ENCODE measurements around the gene TRAK1.
A peak's percentile ranks its signal among the peaks of the same experiment; 100 is the strongest.
"Not testable (repeated sequence)": the region's sequence is repeated elsewhere in the genome, so short reads cannot be mapped to it uniquely, and the experiment has no call there.

TRAK1 gene

GRCh38 chr3:42090973-42091731 lies at the start of gene TRAK1:
TRAK1 (plus strand) TSS chr3:42091357; CDS start chr3:42091470, 113 bp downstream.
- no peak for DNase-seq

GRCh38 chr3:42042747-42043098 lies 48.4 kb upstream of the TRAK1 start:
- no peak for DNase-seq

GRCh38 chr3:42043099-42043813 lies 47.9 kb upstream of the TRAK1 start:
- DNase-seq, result peak in 1 of 2 experiments; percentile 31

GRCh38 chr3:42045708-42046243 lies 45.4 kb upstream of the TRAK1 start:
- no peak for DNase-seq

GRCh38 chr3:42048526-42048925 lies 42.6 kb upstream of the TRAK1 start:
- DNase-seq, result not testable (repeated sequence)

GRCh38 chr3:42050126-42050525 lies 41.0 kb upstream of the TRAK1 start:
- DNase-seq, result no peak

GRCh38 chr3:42051384-42052131 lies 39.6 kb upstream of the TRAK1 start:
- no peak for DNase-seq

GRCh38 chr3:42052132-42052483 lies 39.0 kb upstream of the TRAK1 start:
- no peak for DNase-seq

GRCh38 chr3:42052484-42053351 lies 38.4 kb upstream of the TRAK1 start:
- no peak for DNase-seq

- DNase-seq, result no peak
Measured at GRCh38 chr3:42053476-42053875, 37.7 kb upstream of the TRAK1 start.

- no peak for DNase-seq
Measured at GRCh38 chr3:42055291-42055690, 35.9 kb upstream of the TRAK1 start.

GRCh38 chr3:42056840-42057239 lies 34.3 kb upstream of the TRAK1 start:
- DNase-seq, result peak in 1 of 2 experiments; percentile 27

GRCh38 chr3:42057561-42058211 lies 33.5 kb upstream of the TRAK1 start:
- no peak for DNase-seq

- no peak for DNase-seq
Measured at GRCh38 chr3:42061025-42061712, 30.0 kb upstream of the TRAK1 start.

GRCh38 chr3:42061713-42062380 lies 29.3 kb upstream of the TRAK1 start:
- peak; percentile 71 to 91 for DNase-seq

- no peak for DNase-seq
Measured at GRCh38 chr3:42062464-42062863, 28.7 kb upstream of the TRAK1 start.

GRCh38 chr3:42063888-42064287 lies 27.3 kb upstream of the TRAK1 start:
- DNase-seq, result no peak

- no peak for DNase-seq
Measured at GRCh38 chr3:42066516-42067181, 24.5 kb upstream of the TRAK1 start.

GRCh38 chr3:42067326-42067725 lies 23.8 kb upstream of the TRAK1 start:
- no peak for DNase-seq

Measured in NCI-H446 (cell line).